B cell (primary cell): Measurements from ENCODE around the gene IRGQ. TPM values are rescaled to one million over a fixed set of nuclear protein-coding genes. Genes with fewer than 3 reads are reported as not detected.
"Not testable (repeated sequence)": the region's sequence is repeated elsewhere in the genome, so short reads cannot be mapped to it uniquely, and the experiment has no call there.

ENCODE experiments used
- ATAC-seq: fragments of 200-7000 bp; cut with Tn5 transposase; one replicate; pipeline ENCODE4 v1.10.0; 2021; ENCODE audit warnings: low read depth, mild to moderate bottlenecking, moderate number of reproducible peaks, moderate library complexity
- CTCF ChIA-PET: fragments of 350-600 bp; sonication (Branson Sonifier 250); formaldehyde crosslinking; loops from one replicate; lab custom pipeline; 2021; ENCODE audit warnings: antibody characterized with exemption, inconsistent platforms; lab: Charles Lee
- POLR2A ChIA-PET: fragments of 350-600 bp; sonication (Branson Sonifier 250); formaldehyde crosslinking; loops from one replicate; lab custom pipeline; 2021; ENCODE audit warnings: antibody characterized with exemption; lab: Charles Lee
- DNase-seq: peaks from one replicate; pipeline ENCODE4 v3.0.0; 2013
- H2AFZ ChIP-seq: 2 replicates; pipeline ENCODE4 v1.6.1; 2012; ENCODE audit warnings: mild to moderate bottlenecking, low read depth, low read length; ENCODE audit not compliant: insufficient read depth, poor library complexity, severe bottlenecking
- H3K27ac ChIP-seq, 2 donors: 1 replicate in 1 of 2; 2 replicates in 1 of 2; pipeline ENCODE4 v1.5.1; 2012 to 2013; ENCODE audit warnings: low read length in 2 of 2, mild to moderate bottlenecking in 2 of 2, moderate library complexity in 1 of 2
- H3K27me3 ChIP-seq, 4 experiments: fragments of 200-600 bp in 1 of 4; sonication (generic) in 1 of 4; replicated peaks in 1 of 4; 1 replicate in 2 of 4; 2 replicates in 2 of 4; pipeline versions ENCODE4 v1.6.1 to v1.7.0; 2013 to 2016; ENCODE audit warnings: low read length in 3 of 4, mild to moderate bottlenecking in 2 of 4, mixed read lengths in 1 of 4, moderate library complexity in 1 of 4; ENCODE audit not compliant: insufficient read depth in 4 of 4, control insufficient read depth in 3 of 4; ENCODE audit errors: control extremely low read depth in 1 of 4
- H3K36me3 ChIP-seq, 2 experiments: replicated peaks in 1 of 2; 1 replicate in 1 of 2; 2 replicates in 1 of 2; pipeline versions ENCODE4 v1.6.1 to v1.7.1; 2013; ENCODE audit warnings: low read length in 1 of 2; ENCODE audit not compliant: insufficient read depth in 2 of 2, control insufficient read depth in 1 of 2; ENCODE audit errors: control extremely low read depth in 1 of 2, extremely low read depth in 1 of 2
- H3K4me1 ChIP-seq, 2 donors: fragments of 200-600 bp in 1 of 2; sonication (generic) in 1 of 2; 1 replicate in 1 of 2; 2 replicates in 1 of 2; pipeline versions ENCODE4 v1.5.1 to v1.6.1; 2013 to 2017; ENCODE audit warnings: low read length in 2 of 2; ENCODE audit not compliant: control insufficient read depth in 2 of 2, insufficient read depth in 2 of 2
- H3K4me2 ChIP-seq: replicated peaks from 2 replicates; pipeline ENCODE3; 2012; ENCODE audit warnings: mild to moderate bottlenecking, low read depth, low read length; ENCODE audit not compliant: poor library complexity, severe bottlenecking
- H3K4me3 ChIP-seq, 5 experiments: fragments of 200-600 bp in 1 of 5; sonication (generic) in 1 of 5; 1 replicate in 3 of 5; 2 replicates in 2 of 5; pipeline versions ENCODE4 v1.5.1 to v1.7.0; 2011 to 2016; ENCODE audit warnings: low read length in 4 of 5, mild to moderate bottlenecking in 4 of 5, low read depth in 2 of 5, control low read depth in 1 of 5, moderate library complexity in 1 of 5; ENCODE audit not compliant: insufficient read depth in 1 of 5; ENCODE audit errors: control extremely low read depth in 1 of 5, extremely low read depth in 1 of 5
- H3K79me2 ChIP-seq: fragments of 200-600 bp; sonication (generic); one replicate; pipeline ENCODE4 v1.6.0; 2016; ENCODE audit warnings: low read length; ENCODE audit not compliant: control insufficient read depth, insufficient read depth
- H3K9ac ChIP-seq: fragments of 200-600 bp; sonication (generic); 2 replicates; pipeline ENCODE4 v1.6.1; 2017; ENCODE audit warnings: mild to moderate bottlenecking, low read length, moderate library complexity
- H3K9me3 ChIP-seq, 3 donors: one replicate each; pipeline versions ENCODE4 v1.6.1 to v1.7.1; 2013; ENCODE audit warnings: low read length in 2 of 3; ENCODE audit not compliant: control insufficient read depth in 2 of 3, insufficient read depth in 1 of 3; ENCODE audit errors: control extremely low read depth in 1 of 3
- H4K20me1 ChIP-seq: 2 replicates; pipeline ENCODE4 v1.6.0; 2012; ENCODE audit warnings: mild to moderate bottlenecking, low read length; ENCODE audit not compliant: insufficient read depth, control insufficient read depth, poor library complexity, severe bottlenecking
- H3K27ac Mint-ChIP-seq: one replicate; pipeline ENCODE4 v1.8.0; 2021; ENCODE audit warnings: mixed read lengths
- H3K27me3 Mint-ChIP-seq: one replicate; pipeline ENCODE4 v1.8.0; 2021; ENCODE audit warnings: mixed read lengths
- H3K4me1 Mint-ChIP-seq: one replicate; pipeline ENCODE4 v1.8.0; 2021; ENCODE audit warnings: mixed read lengths
- H3K4me3 Mint-ChIP-seq: one replicate; pipeline ENCODE4 v1.8.0; 2021; ENCODE audit warnings: mixed read lengths
- H3K9me3 Mint-ChIP-seq: one replicate; pipeline ENCODE4 v1.8.0; 2022; ENCODE audit warnings: mixed read lengths; ENCODE audit not compliant: insufficient read depth
- CTCF ChIP-seq: fragments of 200-600 bp; IDR thresholded peaks from one replicate; pipeline ENCODE4 v1.8.0; 2022; ENCODE audit warnings: antibody characterized with exemption, mild to moderate bottlenecking
- EZH2 ChIP-seq: IDR thresholded peaks from 2 replicates; pipeline ENCODE4 v1.6.1; 2012; ENCODE audit warnings: borderline replicate concordance, low read depth, mild to moderate bottlenecking, moderate library complexity, low read length; ENCODE audit not compliant: insufficient read depth, poor library complexity, severe bottlenecking
- WGBS: methylation state at CpG from one replicate; pipeline ENCODE4 v1.1.5; 2013; ENCODE audit warnings: missing lambda C conversion rate; ENCODE audit not compliant: insufficient coverage; 5-methylcytosine and 5-hydroxymethylcytosine counted together
- intact Hi-C: fragments of 100-400 bp; cut with micrococcal nuclease; formaldehyde crosslinking; loops from one replicate; pipeline ENCODE4 v1.10.0; 2022
- polyA plus RNA-seq: library from polyadenylated mRNA; depleted of rRNA; stranded (reverse); fragments of >200 nt; gene quantifications from 2 replicates; pipeline ENCODE4 v1.2.3, GENCODE V29; 2012
- total RNA-seq, 2 donors: library from RNA; stranded (reverse); fragments of 120-200 nt in 1 of 2; gene quantifications; 1 replicate in 1 of 2; 2 replicates in 1 of 2; pipeline versions ENCODE4 v1.2.3 to v1.2.4, GENCODE V29; 2013 to 2022

The IRGQ gene
- total and polyA plus RNA-seq, 2 donors (not counting 1 experiment from before 2014, with no cell fraction given) = 20.3 to 22.6 TPM

GRCh38 chr19:43600326-43600725 lies 4.4 kb upstream of the IRGQ start:
- H3K79me2 ChIP-seq = peaks cover 37% of the 10 kb centered on the region
- peaks cover 27 to 33% of the 10 kb centered on the region in 2 donors for H3K4me1 ChIP-seq
- H3K9me3 ChIP-seq, H2AFZ ChIP-seq, POLR2A ChIA-PET, ATAC-seq, H3K27me3 ChIP-seq, H3K4me2 ChIP-seq, DNase-seq, H3K27ac ChIP-seq, H3K4me3 Mint-ChIP-seq, intact Hi-C loops, H3K27ac Mint-ChIP-seq, H3K9me3 Mint-ChIP-seq, H4K20me1 ChIP-seq, H3K27me3 Mint-ChIP-seq, H3K9ac ChIP-seq, H3K4me3 ChIP-seq: not testable (repeated sequence)
- H3K4me1 Mint-ChIP-seq = peaks cover 44% of the 10 kb centered on the region
- CTCF ChIA-PET = interaction anchor here (1.1 to 1.3 kb wide), 3 partner anchors 18 to 45 kb away, joined by 3 to 6 read pairs (median 4); no protein-coding TSS in a partner anchor
- peaks cover 0 to 31% of the 10 kb centered on the region in 2 experiments for H3K36me3 ChIP-seq
- WGBS = 100% methylated on average over 1 of the region's 5 CpGs

- Histone ChIP-seq H3K4me2 (no peak overlapping the region), H3K36me3 (peaks cover 0 to 31% of the 10 kb centered on the region in 2 experiments), H3K27me3 (no peaks in the 10 kb centered on the region), H3K27ac (no peak overlapping the region), H3K9ac (no peak overlapping the region), H4K20me1 (no peaks in the 10 kb centered on the region), H3K4me3 (no peak overlapping the region), H3K79me2 (peaks cover 42% of the 10 kb centered on the region), H3K4me1 (peaks cover 27 to 39% of the 10 kb centered on the region in 2 donors), H2AFZ (no peak overlapping the region), H3K9me3 (no peaks in the 10 kb centered on the region)
- DNase-seq (no peak), ATAC-seq (no peak)
- peaks cover 44% of the 10 kb centered on the region for H3K4me1 Mint-ChIP-seq
- no peak overlapping the region for H3K27ac Mint-ChIP-seq
- 100% methylated on average over 1 of the region's 4 CpGs for WGBS
- H3K4me3 Mint-ChIP-seq = no peak overlapping the region
- ChIA-PET POLR2A (no interaction called here), CTCF (interaction anchor here (0.6 to 1.3 kb wide), 5 partner anchors 18 to 45 kb away, joined by 3 to 6 read pairs (median 3); no protein-coding TSS in a partner anchor)
- no peak for TF ChIP-seq CTCF
- no peak for TF ChIP-seq EZH2
- intact Hi-C loops = no loop called here
- no peaks in the 10 kb centered on the region for H3K9me3 Mint-ChIP-seq
- H3K27me3 Mint-ChIP-seq = no peaks in the 10 kb centered on the region
Measured at GRCh38 chr19:43599635-43600295, 3.8 kb upstream of the IRGQ start.
